GM23338 (cell line): ENCODE data around the gene FAM98C.
A peak's percentile ranks its signal among the peaks of the same experiment; 100 is the strongest.

Experiments used
- CREB1 ChIP-seq: fragments of 250-450 bp; sonication (Bioruptor Pico); IDR thresholded peaks from 2 replicates; pipeline ENCODE4 v1.5.0; 2020; ENCODE audit warnings: low read depth, mild to moderate bottlenecking, moderate library complexity
- EZH2 ChIP-seq: fragments of 200-600 bp; sonication (generic); IDR thresholded peaks from one replicate; pipeline ENCODE4 v1.8.0; 2017; ENCODE audit warnings: antibody characterized with exemption, mild to moderate bottlenecking, low read depth; ENCODE audit not compliant: unreplicated experiment
- EZH2phosphoT487 ChIP-seq: fragments of 200-600 bp; sonication (generic); IDR thresholded peaks from one replicate; pipeline ENCODE4 v1.8.1; 2018; ENCODE audit warnings: antibody characterized with exemption; ENCODE audit not compliant: unreplicated experiment
- JUNB ChIP-seq: IDR thresholded peaks from one replicate; pipeline ENCODE4 v1.6.1; 2016; ENCODE audit warnings: antibody characterized with exemption; ENCODE audit not compliant: unreplicated experiment
- NANOG ChIP-seq: IDR thresholded peaks from 2 replicates; pipeline ENCODE4 v1.6.1; 2016; ENCODE audit warnings: antibody characterized with exemption, borderline replicate concordance
- POLR2AphosphoS5 ChIP-seq: IDR thresholded peaks from 2 replicates; pipeline ENCODE4 v1.6.1; 2016; ENCODE audit warnings: antibody characterized with exemption, low read depth
- ZNF114 ChIP-seq: fragments of 250-450 bp; sonication (Bioruptor Pico); IDR thresholded peaks from 2 replicates; pipeline ENCODE4 v1.5.0; 2020; ENCODE audit warnings: mild to moderate bottlenecking, moderate library complexity
- ZNF331 ChIP-seq: fragments of 250-450 bp; sonication (Bioruptor Pico); IDR thresholded peaks from 2 replicates; pipeline ENCODE4 v1.5.0; 2020; ENCODE audit warnings: low read depth, mild to moderate bottlenecking, moderate library complexity
- TF ChIP-seq, protein P1 (sequence below), 2 experiments: fragments of 200-600 bp in 1 of 2; sonication (generic) in 1 of 2; conservative IDR thresholded peaks; 2 replicates each; pipeline versions ENCODE4 v1.5.1 to v1.6.1; 2016 to 2017; ENCODE audit warnings: antibody characterized with exemption in 2 of 2, low read depth in 2 of 2, mild to moderate bottlenecking in 2 of 2, moderate library complexity in 1 of 2
- TF ChIP-seq, protein P2 (sequence below): IDR thresholded peaks from one replicate; pipeline ENCODE4 v1.6.1; 2018; ENCODE audit warnings: antibody characterized with exemption; ENCODE audit not compliant: unreplicated experiment
- TF ChIP-seq, protein P3 (sequence below): fragments of 250-450 bp; sonication (Bioruptor Pico); IDR thresholded peaks from 2 replicates; pipeline ENCODE4 v1.5.0; 2020; ENCODE audit warnings: mild to moderate bottlenecking, moderate library complexity

- TF ChIP-seq EZH2 (no peak), EZH2phosphoT487 (no peak), POLR2AphosphoS5 (peak; percentile 16; the same call in 1 of the 2 replicates), JUNB (no peak), ZNF114 (CRISPR knock-in tag) (no peak), ZNF331 (no peak), CREB1 (CRISPR knock-in tag) (peak; percentile 64), NANOG (no peak)
- TF ChIP-seq, protein P1, sequence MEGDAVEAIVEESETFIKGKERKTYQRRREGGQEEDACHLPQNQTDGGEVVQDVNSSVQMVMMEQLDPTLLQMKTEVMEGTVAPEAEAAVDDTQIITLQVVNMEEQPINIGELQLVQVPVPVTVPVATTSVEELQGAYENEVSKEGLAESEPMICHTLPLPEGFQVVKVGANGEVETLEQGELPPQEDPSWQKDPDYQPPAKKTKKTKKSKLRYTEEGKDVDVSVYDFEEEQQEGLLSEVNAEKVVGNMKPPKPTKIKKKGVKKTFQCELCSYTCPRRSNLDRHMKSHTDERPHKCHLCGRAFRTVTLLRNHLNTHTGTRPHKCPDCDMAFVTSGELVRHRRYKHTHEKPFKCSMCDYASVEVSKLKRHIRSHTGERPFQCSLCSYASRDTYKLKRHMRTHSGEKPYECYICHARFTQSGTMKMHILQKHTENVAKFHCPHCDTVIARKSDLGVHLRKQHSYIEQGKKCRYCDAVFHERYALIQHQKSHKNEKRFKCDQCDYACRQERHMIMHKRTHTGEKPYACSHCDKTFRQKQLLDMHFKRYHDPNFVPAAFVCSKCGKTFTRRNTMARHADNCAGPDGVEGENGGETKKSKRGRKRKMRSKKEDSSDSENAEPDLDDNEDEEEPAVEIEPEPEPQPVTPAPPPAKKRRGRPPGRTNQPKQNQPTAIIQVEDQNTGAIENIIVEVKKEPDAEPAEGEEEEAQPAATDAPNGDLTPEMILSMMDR (conservative IDR thresholded peaks at IDR 0.05; ENCODE audit: low read depth in 2 of 2), result no peak
- TF ChIP-seq, protein P2, sequence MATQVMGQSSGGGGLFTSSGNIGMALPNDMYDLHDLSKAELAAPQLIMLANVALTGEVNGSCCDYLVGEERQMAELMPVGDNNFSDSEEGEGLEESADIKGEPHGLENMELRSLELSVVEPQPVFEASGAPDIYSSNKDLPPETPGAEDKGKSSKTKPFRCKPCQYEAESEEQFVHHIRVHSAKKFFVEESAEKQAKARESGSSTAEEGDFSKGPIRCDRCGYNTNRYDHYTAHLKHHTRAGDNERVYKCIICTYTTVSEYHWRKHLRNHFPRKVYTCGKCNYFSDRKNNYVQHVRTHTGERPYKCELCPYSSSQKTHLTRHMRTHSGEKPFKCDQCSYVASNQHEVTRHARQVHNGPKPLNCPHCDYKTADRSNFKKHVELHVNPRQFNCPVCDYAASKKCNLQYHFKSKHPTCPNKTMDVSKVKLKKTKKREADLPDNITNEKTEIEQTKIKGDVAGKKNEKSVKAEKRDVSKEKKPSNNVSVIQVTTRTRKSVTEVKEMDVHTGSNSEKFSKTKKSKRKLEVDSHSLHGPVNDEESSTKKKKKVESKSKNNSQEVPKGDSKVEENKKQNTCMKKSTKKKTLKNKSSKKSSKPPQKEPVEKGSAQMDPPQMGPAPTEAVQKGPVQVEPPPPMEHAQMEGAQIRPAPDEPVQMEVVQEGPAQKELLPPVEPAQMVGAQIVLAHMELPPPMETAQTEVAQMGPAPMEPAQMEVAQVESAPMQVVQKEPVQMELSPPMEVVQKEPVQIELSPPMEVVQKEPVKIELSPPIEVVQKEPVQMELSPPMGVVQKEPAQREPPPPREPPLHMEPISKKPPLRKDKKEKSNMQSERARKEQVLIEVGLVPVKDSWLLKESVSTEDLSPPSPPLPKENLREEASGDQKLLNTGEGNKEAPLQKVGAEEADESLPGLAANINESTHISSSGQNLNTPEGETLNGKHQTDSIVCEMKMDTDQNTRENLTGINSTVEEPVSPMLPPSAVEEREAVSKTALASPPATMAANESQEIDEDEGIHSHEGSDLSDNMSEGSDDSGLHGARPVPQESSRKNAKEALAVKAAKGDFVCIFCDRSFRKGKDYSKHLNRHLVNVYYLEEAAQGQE, result no peak
- TF ChIP-seq, protein P3, sequence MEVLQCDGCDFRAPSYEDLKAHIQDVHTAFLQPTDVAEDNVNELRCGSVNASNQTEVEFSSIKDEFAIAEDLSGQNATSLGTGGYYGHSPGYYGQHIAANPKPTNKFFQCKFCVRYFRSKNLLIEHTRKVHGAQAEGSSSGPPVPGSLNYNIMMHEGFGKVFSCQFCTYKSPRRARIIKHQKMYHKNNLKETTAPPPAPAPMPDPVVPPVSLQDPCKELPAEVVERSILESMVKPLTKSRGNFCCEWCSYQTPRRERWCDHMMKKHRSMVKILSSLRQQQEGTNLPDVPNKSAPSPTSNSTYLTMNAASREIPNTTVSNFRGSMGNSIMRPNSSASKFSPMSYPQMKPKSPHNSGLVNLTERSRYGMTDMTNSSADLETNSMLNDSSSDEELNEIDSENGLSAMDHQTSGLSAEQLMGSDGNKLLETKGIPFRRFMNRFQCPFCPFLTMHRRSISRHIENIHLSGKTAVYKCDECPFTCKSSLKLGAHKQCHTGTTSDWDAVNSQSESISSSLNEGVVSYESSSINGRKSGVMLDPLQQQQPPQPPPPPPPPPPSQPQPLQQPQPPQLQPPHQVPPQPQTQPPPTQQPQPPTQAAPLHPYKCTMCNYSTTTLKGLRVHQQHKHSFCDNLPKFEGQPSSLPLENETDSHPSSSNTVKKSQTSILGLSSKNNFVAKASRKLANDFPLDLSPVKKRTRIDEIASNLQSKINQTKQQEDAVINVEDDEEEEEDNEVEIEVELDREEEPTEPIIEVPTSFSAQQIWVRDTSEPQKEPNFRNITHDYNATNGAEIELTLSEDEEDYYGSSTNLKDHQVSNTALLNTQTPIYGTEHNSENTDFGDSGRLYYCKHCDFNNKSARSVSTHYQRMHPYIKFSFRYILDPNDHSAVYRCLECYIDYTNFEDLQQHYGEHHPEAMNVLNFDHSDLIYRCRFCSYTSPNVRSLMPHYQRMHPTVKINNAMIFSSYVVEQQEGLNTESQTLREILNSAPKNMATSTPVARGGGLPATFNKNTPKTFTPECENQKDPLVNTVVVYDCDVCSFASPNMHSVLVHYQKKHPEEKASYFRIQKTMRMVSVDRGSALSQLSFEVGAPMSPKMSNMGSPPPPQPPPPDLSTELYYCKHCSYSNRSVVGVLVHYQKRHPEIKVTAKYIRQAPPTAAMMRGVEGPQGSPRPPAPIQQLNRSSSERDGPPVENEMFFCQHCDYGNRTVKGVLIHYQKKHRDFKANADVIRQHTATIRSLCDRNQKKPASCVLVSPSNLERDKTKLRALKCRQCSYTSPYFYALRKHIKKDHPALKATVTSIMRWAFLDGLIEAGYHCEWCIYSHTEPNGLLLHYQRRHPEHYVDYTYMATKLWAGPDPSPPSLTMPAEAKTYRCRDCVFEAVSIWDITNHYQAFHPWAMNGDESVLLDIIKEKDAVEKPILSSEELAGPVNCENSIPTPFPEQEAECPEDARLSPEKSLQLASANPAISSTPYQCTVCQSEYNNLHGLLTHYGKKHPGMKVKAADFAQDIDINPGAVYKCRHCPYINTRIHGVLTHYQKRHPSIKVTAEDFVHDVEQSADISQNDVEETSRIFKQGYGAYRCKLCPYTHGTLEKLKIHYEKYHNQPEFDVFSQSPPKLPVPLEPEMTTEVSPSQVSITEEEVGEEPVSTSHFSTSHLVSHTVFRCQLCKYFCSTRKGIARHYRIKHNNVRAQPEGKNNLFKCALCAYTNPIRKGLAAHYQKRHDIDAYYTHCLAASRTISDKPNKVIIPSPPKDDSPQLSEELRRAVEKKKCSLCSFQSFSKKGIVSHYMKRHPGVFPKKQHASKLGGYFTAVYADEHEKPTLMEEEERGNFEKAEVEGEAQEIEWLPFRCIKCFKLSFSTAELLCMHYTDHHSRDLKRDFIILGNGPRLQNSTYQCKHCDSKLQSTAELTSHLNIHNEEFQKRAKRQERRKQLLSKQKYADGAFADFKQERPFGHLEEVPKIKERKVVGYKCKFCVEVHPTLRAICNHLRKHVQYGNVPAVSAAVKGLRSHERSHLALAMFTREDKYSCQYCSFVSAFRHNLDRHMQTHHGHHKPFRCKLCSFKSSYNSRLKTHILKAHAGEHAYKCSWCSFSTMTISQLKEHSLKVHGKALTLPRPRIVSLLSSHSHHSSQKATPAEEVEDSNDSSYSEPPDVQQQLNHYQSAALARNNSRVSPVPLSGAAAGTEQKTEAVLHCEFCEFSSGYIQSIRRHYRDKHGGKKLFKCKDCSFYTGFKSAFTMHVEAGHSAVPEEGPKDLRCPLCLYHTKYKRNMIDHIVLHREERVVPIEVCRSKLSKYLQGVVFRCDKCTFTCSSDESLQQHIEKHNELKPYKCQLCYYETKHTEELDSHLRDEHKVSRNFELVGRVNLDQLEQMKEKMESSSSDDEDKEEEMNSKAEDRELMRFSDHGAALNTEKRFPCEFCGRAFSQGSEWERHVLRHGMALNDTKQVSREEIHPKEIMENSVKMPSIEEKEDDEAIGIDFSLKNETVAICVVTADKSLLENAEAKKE (CRISPR knock-in tag), result no peak
Observed at GRCh38 chr19:38387550-38388348, 15.1 kb upstream of the FAM98C start, which contains the start of gene GGN.
